ENCODE measurements around the gene CCSER1.
"Not testable (repeated sequence)": the region's sequence is repeated elsewhere in the genome, so short reads cannot be mapped to it uniquely, and the experiment has no call there.

CCSER1 gene

DNA sequence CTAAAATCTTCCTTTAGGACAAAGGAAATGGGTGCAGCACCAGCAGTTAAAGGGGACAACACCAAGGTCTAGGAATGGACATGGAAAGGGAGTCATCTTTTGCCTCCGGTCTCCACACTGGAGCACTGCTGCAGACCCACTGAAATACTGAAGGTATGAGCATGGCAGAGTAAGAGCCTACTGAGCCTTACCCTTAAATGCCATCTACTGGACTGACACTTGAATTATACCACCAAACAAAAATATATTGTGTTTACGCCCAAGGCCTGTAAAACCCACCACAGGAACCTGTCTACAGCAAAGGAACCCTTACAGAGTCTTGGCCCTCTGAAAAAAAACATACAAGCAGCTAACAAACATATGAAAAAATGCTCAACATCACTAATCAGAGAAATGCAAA is 443.4 kb downstream of the CCSER1 start:
- no peak for DNase-seq (ENCODE audit: low spot score)

- DNase-seq (ENCODE audit: low spot score), result no peak
These were observed 445.8 kb downstream of the CCSER1 start for GRCh38 chr4:90572996-90573395.

- DNase-seq (ENCODE audit: low spot score), result no peak
These were observed 448.2 kb downstream of the CCSER1 start for GRCh38 chr4:90575371-90575770.

- DNase-seq (ENCODE audit: low spot score), result no peak
These were observed 453.1 kb downstream of the CCSER1 start for GRCh38 chr4:90580326-90580725.

DNA sequence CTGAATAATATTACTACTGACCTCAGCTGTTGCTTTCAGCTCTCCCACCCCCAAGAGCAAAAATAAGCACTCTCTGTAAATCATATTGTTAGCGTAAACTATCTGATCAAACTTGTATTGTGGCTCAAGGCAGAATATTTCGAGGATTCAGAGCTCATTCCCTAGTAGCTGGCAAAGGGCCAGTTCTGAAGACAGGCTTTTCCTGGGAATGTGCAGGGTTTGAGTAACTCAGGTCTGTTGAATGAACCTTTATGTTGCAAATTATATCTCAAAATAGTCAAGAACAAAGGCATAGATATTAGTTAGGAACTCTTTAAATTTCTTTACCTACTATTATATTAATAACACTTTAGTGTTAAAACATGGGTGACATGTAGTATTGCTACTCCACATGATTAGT is 454.9 kb downstream of the CCSER1 start:
- DNase-seq (ENCODE audit: low spot score), result no peak

GRCh38 chr4:90584051-90584450 is 456.9 kb downstream of the CCSER1 start:
- no peak for DNase-seq (ENCODE audit: low spot score)

DNA sequence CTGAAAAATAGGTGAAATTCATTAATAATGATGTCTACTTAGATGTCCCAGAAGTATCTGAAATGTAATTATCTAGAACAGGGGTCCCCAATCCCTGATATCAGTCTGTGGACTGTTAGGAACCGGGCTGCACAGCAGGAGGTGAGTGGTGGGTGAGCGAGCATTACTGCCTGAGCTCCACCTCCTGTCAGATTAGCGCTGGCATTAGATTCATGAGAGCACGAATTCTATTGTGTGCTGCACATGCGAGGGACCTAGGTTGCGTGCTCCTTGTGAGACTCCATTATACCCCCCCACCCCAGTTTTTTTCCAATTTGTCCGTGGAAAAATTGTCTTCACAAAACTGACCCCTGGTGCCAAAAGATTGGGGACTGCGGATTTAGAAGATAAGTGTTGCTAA is 458.8 kb downstream of the CCSER1 start:
- no peak for DNase-seq (ENCODE audit: low spot score)

DNA sequence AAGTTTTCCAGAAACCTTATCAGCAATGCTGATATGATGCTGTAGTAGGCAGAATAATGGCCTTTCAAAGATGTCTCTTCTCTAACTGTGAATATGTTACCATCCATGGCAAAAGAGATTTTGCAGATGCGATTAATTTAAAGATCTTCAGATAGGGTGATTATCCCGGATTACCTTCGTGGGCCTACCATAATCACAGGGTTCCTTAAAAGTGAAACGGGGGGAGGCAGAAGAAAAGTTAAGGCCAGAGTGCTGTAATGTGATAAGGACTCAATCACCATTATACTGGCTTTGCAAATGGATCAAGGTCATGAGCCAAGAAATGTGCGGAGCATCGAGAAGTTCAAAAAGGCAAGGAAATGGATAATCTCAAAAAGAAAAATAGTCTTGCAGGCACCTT is 459.6 kb downstream of the CCSER1 start:
- DNase-seq (ENCODE audit: low spot score), result no peak

GRCh38 chr4:90597927-90598326 is 470.7 kb downstream of the CCSER1 start:
- no peak for DNase-seq (ENCODE audit: low spot score)

GRCh38 chr4:90598741-90599140 is 471.5 kb downstream of the CCSER1 start:
- DNase-seq (ENCODE audit: low spot score), result no peak

DNA sequence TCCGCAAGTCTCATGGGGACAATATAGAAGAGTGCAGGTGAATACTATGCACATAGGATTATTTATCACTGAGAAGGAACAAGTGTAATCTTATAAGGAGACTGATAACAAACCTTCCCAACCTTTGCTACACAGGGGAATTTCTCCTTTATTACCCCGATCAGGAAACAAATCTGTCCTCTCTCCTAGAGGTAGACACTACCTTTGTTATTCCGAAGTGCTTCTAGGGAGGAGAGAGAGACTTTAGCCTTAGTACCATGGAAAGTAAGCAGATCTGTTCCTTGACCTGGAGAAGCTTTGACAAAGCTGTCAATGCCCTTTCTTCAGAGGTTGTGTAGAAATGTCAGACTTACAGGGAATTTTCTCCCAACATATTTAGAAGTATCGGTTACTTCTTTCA is 475.5 kb downstream of the CCSER1 start:
- no peak for DNase-seq (ENCODE audit: low spot score)

DNA sequence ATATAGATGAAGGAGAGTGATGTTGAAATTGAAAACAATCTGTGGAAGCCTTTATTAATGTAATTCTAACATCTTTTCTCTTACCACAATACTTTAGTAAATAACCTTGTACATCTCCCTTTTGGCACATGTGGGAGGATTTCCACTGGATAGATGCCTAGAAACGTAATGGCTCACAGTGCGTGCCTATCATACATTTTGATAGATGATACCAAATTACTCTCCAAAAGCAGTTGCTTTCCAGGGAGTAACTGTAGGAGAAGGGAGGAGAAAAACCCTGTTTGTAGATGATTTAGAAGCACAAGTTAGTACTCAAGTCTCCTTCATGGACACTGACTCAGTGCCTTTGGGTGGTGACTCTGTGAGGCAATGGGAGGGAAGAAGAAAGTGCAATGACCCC is 476.3 kb downstream of the CCSER1 start:
- no peak for DNase-seq (ENCODE audit: low spot score)

GRCh38 chr4:90606781-90607180 is 479.6 kb downstream of the CCSER1 start:
- no peak for DNase-seq (ENCODE audit: low spot score)

GRCh38 chr4:90614371-90614770 is 487.2 kb downstream of the CCSER1 start:
- no peak for DNase-seq (ENCODE audit: low spot score)

DNA sequence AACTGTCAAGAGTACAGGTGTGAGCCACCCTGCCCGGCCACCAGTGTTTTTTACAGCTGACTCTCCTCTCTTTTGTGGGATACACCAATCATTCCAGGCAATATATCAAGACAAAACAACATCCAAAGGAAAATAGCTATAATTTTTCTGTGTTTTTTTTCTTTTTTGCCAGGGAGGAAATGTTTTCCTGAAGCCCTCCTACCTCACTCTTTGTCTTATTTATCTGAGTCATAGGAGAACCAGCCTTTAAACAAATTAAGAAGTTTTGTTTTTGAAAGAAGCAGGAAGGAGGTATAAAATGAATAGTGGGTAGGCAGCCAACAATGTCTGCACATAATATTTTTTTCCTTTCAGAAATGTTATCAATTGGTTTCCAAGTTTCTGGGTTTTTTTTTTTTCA is 493.9 kb downstream of the CCSER1 start:
- no peak for DNase-seq (ENCODE audit: low spot score)

GRCh38 chr4:90624781-90625180 is 497.6 kb downstream of the CCSER1 start:
- no peak for DNase-seq (ENCODE audit: low spot score)

GRCh38 chr4:90641861-90642599 is 514.8 kb downstream of the CCSER1 start:
- DNase-seq (ENCODE audit: low spot score), result no peak

DNA sequence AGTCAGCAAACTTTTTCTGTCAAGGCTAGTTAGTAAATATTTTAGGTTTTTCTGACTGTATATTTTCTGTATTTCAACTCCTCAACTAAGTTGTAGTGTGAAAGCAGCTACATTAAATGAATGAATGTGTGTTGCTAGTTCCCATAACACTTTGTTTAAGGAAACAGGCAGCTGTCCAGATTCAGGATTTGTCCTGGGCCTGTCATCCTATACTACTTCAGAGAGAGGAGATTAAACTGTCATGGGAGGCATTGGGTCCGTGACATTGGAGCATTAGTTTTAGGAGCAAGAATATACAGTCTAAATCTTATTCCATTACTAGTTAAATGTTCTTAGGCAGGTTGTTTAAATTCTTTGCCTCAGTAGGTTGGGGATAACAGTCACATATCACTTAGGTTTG is 516.0 kb downstream of the CCSER1 start:
- no peak for DNase-seq (ENCODE audit: low spot score)

DNA sequence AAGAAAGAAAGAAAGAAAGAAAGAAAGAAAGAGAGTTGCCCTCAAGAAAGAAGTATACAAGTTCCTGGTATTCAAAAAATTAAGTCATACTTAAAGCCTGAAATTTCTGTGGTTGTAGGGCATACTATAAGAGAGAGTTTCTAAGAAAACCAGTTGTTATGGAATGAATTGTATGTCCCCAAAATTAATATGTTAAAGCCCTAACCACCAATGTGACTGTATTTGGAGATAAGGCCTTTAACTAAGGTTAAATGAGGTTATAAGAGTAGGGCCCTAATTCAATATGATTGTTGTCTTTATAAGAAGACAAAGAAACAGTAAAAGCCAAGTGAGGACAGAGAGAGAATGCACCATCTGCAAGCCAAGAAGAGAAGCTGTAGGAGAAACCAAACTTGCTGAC is 521.1 kb downstream of the CCSER1 start:
- no peak for DNase-seq (ENCODE audit: low spot score)

GRCh38 chr4:90648791-90649190 is 521.6 kb downstream of the CCSER1 start:
- no peak for DNase-seq (ENCODE audit: low spot score)

DNA sequence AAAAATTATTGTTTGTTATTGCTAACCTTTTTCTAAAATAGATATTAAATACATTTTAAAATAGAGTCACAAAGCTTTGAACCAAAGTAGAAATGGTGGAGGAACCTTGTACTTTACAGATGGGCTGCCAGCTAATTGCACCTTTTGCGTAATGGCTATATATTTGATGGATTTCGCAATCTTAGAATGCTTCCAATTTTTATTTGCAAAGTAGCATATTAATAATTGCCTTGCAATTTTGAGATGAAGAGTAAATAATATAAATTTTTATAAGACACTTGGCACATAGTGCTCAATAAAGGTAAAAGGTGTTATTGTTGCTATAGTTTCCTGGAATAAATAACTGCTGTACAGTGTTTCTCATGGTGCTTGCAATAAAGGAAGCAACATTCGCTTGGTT is 533.5 kb downstream of the CCSER1 start:
- no peak for DNase-seq (ENCODE audit: low spot score)

GRCh38 chr4:90670183-90670582 is 543.0 kb downstream of the CCSER1 start:
- DNase-seq (ENCODE audit: low spot score), result no peak

- DNase-seq (ENCODE audit: low spot score), result no peak
These were observed 562.5 kb downstream of the CCSER1 start for GRCh38 chr4:90689739-90690138.

- DNase-seq (ENCODE audit: low spot score), result no peak
These were observed 568.2 kb downstream of the CCSER1 start for GRCh38 chr4:90695411-90695810.

- not testable (repeated sequence) for DNase-seq (ENCODE audit: low spot score)
These were observed 578.3 kb downstream of the CCSER1 start for GRCh38 chr4:90705501-90705900.

All from kidney tubule cell (primary cell).